Islet precursor cell (in vitro differentiated cells): ENCODE measurements around the gene POMGNT2.

Source experiments
- DNase-seq: peaks from one replicate; pipeline ENCODE4 v3.0.0-alpha.2; 2018

Gene POMGNT2

GRCh38 chr3:43105596-43106292 is at the start of gene POMGNT2:
TSS of gene POMGNT2 (minus strand) at chr3:43106079. CDS start at chr3:43081431, 24,648 bp downstream.
- DNase-seq, result peak; percentile 95

GRCh38 chr3:43154980-43155379 is 49.1 kb upstream of the POMGNT2 start:
- DNase-seq, result no peak

GRCh38 chr3:43153216-43154083 is 47.6 kb upstream of the POMGNT2 start:
- no peak for DNase-seq

- DNase-seq, result no peak
Observed at GRCh38 chr3:43152649-43153048, 46.8 kb upstream of the POMGNT2 start.

- no peak for DNase-seq
Observed at GRCh38 chr3:43148033-43148432, 42.2 kb upstream of the POMGNT2 start.

GRCh38 chr3:43146599-43146998 is 40.7 kb upstream of the POMGNT2 start:
- no peak for DNase-seq

- no peak for DNase-seq
Observed at GRCh38 chr3:43144761-43145490, 39.0 kb upstream of the POMGNT2 start.

GRCh38 chr3:43142472-43142871 is 36.6 kb upstream of the POMGNT2 start:
- no peak for DNase-seq

- DNase-seq, result no peak
Observed at GRCh38 chr3:43138488-43139231, 32.8 kb upstream of the POMGNT2 start.

- DNase-seq, result no peak
Observed at GRCh38 chr3:43132870-43133636, 27.2 kb upstream of the POMGNT2 start.

- DNase-seq, result no peak
Observed at GRCh38 chr3:43132193-43132592, 26.3 kb upstream of the POMGNT2 start.

- no peak for DNase-seq
Observed at GRCh38 chr3:43128464-43128863, 22.6 kb upstream of the POMGNT2 start.

GRCh38 chr3:43126536-43126935 is 20.7 kb upstream of the POMGNT2 start:
- DNase-seq, result no peak

GRCh38 chr3:43123895-43124294 is 18.0 kb upstream of the POMGNT2 start:
- no peak for DNase-seq

- DNase-seq, result no peak
Observed at GRCh38 chr3:43120937-43121336, 15.1 kb upstream of the POMGNT2 start.

- no peak for DNase-seq
Observed at GRCh38 chr3:43117257-43117656, 11.4 kb upstream of the POMGNT2 start.

- no peak for DNase-seq
Observed at GRCh38 chr3:43113671-43114070, 7.8 kb upstream of the POMGNT2 start.

GRCh38 chr3:43106293-43106628 is 382 bp upstream of the POMGNT2 start:
- DNase-seq, result no peak

- DNase-seq, result no peak
Observed at GRCh38 chr3:43104660-43105595, 951 bp downstream of the POMGNT2 start.

GRCh38 chr3:43104039-43104438 is 1.8 kb downstream of the POMGNT2 start:
- DNase-seq, result no peak
